GM13977 (cell line): ENCODE data around the gene TPPP3.
A peak's percentile ranks its signal among the peaks of the same experiment; 100 is the strongest.
"Not testable (repeated sequence)": the region's sequence is repeated elsewhere in the genome, so short reads cannot be mapped to it uniquely, and the experiment has no call there.

ENCODE experiments used
- DNase-seq: peaks from one replicate; pipeline ENCODE4 v3.0.0; 2012; ENCODE audit warnings: low spot score
- in situ Hi-C: fragments of 300-500 bp; cut with MboI; formaldehyde crosslinking; loops from one replicate; pipeline ENCODE4 v1.12.0; 2022; ENCODE audit warnings: low sequenced_read_pairs, low pct_unique_long_range_greater_than_20kb, mixed read lengths, inconsistent platforms; ENCODE audit not compliant: unreplicated experiment
- TF ChIP-seq, protein P1 (sequence below): IDR thresholded peaks from 2 replicates; pipeline ENCODE4 v1.5.1; 2012; ENCODE audit warnings: mild to moderate bottlenecking, control low read depth; ENCODE audit not compliant: insufficient read depth; ENCODE audit errors: extremely low read depth, missing control alignments

TPPP3 gene

DNA sequence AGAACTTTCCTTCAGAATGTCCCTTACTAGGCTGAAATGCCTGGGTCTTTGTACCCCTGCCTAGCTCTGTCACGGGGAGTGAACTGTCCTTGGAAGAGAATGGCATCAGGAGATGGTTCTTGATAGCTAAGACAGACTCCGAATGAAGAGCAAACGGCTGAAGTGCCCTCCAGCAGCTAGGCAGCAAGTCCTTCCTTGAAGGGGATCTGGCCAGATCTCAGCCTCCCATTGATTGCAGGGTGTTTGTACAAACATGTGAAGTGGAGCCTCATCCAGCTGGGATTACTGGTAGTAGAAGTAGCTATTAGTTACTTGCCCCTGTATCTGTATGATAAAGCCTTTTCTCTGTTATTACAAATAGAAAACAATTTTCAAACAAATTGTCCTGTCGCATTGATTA, 35.7 kb downstream of the TPPP3 start:
- DNase-seq: no peak
- TF ChIP-seq, protein P1, sequence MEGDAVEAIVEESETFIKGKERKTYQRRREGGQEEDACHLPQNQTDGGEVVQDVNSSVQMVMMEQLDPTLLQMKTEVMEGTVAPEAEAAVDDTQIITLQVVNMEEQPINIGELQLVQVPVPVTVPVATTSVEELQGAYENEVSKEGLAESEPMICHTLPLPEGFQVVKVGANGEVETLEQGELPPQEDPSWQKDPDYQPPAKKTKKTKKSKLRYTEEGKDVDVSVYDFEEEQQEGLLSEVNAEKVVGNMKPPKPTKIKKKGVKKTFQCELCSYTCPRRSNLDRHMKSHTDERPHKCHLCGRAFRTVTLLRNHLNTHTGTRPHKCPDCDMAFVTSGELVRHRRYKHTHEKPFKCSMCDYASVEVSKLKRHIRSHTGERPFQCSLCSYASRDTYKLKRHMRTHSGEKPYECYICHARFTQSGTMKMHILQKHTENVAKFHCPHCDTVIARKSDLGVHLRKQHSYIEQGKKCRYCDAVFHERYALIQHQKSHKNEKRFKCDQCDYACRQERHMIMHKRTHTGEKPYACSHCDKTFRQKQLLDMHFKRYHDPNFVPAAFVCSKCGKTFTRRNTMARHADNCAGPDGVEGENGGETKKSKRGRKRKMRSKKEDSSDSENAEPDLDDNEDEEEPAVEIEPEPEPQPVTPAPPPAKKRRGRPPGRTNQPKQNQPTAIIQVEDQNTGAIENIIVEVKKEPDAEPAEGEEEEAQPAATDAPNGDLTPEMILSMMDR: no peak
- in situ Hi-C loops: no loop called here

- DNase-seq: no peak
- in situ Hi-C loops: no loop called here
- TF ChIP-seq, protein P1: no peak
These were observed 36.9 kb downstream of the TPPP3 start for GRCh38 chr16:67356396-67356795.

DNA sequence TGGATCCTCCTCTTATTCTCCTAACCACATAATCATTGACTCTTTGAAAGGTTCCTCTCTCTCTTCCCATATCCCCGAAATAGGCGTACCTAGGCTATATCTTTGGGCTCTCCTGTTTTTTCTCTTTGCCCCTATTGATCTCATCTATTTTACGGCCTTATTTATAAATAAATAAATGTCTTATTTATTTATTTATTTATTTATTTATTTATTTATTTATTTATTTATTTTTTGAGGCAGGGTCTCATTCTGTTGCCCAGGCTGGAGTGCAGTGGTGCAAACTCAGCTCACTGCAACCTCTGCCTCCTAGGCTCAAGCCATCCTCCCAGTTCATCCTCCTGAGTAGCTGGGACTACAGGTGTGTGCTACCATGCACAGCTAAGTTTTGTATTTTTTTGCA, 40.8 kb downstream of the TPPP3 start:
- DNase-seq, in situ Hi-C loops: not testable (repeated sequence)

DNA sequence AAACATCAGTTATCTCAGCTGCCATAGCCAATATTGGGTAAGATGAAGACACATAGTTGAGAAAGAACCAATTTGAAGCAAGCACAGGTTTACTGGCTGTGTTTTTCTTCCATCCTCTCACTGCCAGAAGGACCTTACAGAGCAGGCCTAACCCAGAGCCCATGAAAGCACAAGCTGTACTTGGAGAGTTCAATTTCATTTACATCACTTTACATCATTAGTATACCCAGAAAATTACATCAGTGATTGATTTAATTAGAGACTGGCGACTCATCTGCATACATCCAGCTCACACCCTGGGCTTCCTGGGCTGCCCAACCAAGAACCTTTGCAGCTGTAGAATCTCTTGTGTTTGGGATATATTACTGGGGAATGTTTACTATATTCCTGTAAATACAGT, 43.0 kb downstream of the TPPP3 start:
- TF ChIP-seq, protein P1: no peak
- no peak for DNase-seq
- in situ Hi-C loops: no loop called here

- no peak for DNase-seq
- in situ Hi-C loops: no loop called here
- TF ChIP-seq, protein P1: peak; percentile 34
These were observed 44.1 kb downstream of the TPPP3 start for GRCh38 chr16:67349172-67349571.

- in situ Hi-C loops: no loop called here
- DNase-seq: no peak
- TF ChIP-seq, protein P1: no peak
These were observed 47.0 kb downstream of the TPPP3 start for GRCh38 chr16:67346341-67346740.

DNA sequence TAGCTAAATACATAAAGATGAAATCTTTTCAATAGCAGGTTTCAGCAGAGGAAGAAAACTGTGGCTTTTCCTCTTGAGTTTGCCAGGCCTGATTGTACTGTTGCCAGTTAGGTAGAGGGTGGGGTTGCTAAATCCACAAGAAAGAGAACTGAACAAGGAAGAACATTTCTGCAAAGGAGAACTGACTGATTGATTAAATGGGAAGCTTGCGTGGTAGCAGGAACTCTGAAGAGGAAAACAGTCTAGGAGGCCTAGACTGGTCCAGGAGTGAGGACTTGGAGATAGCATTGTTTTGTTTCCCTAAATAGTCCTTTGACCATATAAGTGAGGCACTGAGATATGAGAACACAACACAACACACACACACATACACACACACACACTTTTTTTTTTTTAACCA, 47.9 kb downstream of the TPPP3 start:
- TF ChIP-seq, protein P1: no peak
- no peak for DNase-seq
- in situ Hi-C loops: no loop called here
